Chondrocyte (in vitro differentiated cells): Measurements from ENCODE around the gene CBFA2T2. TPM values are rescaled to one million over a fixed set of nuclear protein-coding genes. Genes with fewer than 3 reads are reported as not detected.

Experiments used
- DNase-seq: peaks from one replicate; pipeline ENCODE4 v3.0.0; 2021; ENCODE audit warnings: mixed read lengths, low spot score
- H3K27ac Mint-ChIP-seq: one replicate; pipeline ENCODE4 v1.8.0; 2021; ENCODE audit warnings: mild to moderate bottlenecking, moderate library complexity, mixed read lengths; ENCODE audit not compliant: unreplicated experiment
- H3K27me3 Mint-ChIP-seq: 2 replicates; pipeline ENCODE4 v1.8.0; 2021; ENCODE audit warnings: low read depth, mixed read lengths
- H3K36me3 Mint-ChIP-seq: 2 replicates; pipeline ENCODE4 v1.8.0; 2021; ENCODE audit warnings: low read depth, mixed read lengths
- H3K4me1 Mint-ChIP-seq: 2 replicates; pipeline ENCODE4 v1.8.0; 2021; ENCODE audit warnings: low read depth, mild to moderate bottlenecking, mixed read lengths
- H3K4me3 Mint-ChIP-seq: one replicate; pipeline ENCODE4 v1.8.0; 2021; ENCODE audit warnings: mild to moderate bottlenecking, moderate library complexity, mixed read lengths; ENCODE audit not compliant: unreplicated experiment
- H3K9me3 Mint-ChIP-seq: 2 replicates; pipeline ENCODE4 v1.8.0; 2021; ENCODE audit warnings: low read depth, mixed read lengths
- CTCF ChIP-seq: fragments of 200-600 bp; sonication (generic); IDR thresholded peaks from 2 replicates; pipeline ENCODE4 v1.5.0; 2021; ENCODE audit warnings: antibody characterized with exemption, mild to moderate bottlenecking, moderate library complexity
- total RNA-seq: library from RNA; stranded (reverse); gene quantifications from 3 replicates; pipeline ENCODE4 v1.2.1, GENCODE V29; 2021

Gene CBFA2T2
- total RNA-seq, 1 donor from 2014 or later: 23.5 TPM

GRCh38 chr20:33668466-33669155, 178.7 kb downstream of the CBFA2T2 start:
- peaks cover 54% of the 10 kb centered on the region for H3K4me1 Mint-ChIP-seq
- DNase-seq: no peak
- H3K4me3 Mint-ChIP-seq: no peak overlapping the region
- no peak overlapping the region for H3K27ac Mint-ChIP-seq
- H3K9me3 Mint-ChIP-seq: no peaks in the 10 kb centered on the region
- no peaks in the 10 kb centered on the region for H3K27me3 Mint-ChIP-seq
- H3K36me3 Mint-ChIP-seq: peaks cover 13% of the 10 kb centered on the region
- TF ChIP-seq CTCF: no peak

GRCh38 chr20:33669224-33669623, 179.3 kb downstream of the CBFA2T2 start:
- Mint-ChIP-seq H3K27me3 (no peaks in the 10 kb centered on the region), H3K4me1 (peaks cover 52% of the 10 kb centered on the region), H3K9me3 (no peaks in the 10 kb centered on the region), H3K4me3 (no peak overlapping the region), H3K36me3 (peaks cover 13% of the 10 kb centered on the region), H3K27ac (no peak overlapping the region)
- DNase-seq: no peak
- no peak for TF ChIP-seq CTCF

- H3K27me3 Mint-ChIP-seq: no peaks in the 10 kb centered on the region
- H3K36me3 Mint-ChIP-seq: peaks cover 13% of the 10 kb centered on the region
- H3K4me1 Mint-ChIP-seq: peaks cover 49% of the 10 kb centered on the region
- H3K9me3 Mint-ChIP-seq: no peaks in the 10 kb centered on the region
- H3K27ac Mint-ChIP-seq: peak overlapping the region; percentile 58
- TF ChIP-seq CTCF: no peak
- no peak for DNase-seq
- H3K4me3 Mint-ChIP-seq: no peak overlapping the region
These were observed 180.2 kb downstream of the CBFA2T2 start for GRCh38 chr20:33669873-33670640.

GRCh38 chr20:33670715-33671499, 181.0 kb downstream of the CBFA2T2 start:
- Mint-ChIP-seq H3K4me1 (peaks cover 56% of the 10 kb centered on the region), H3K4me3 (peak overlapping the region; percentile 10), H3K27ac (no peak overlapping the region), H3K36me3 (peaks cover 13% of the 10 kb centered on the region), H3K9me3 (no peaks in the 10 kb centered on the region), H3K27me3 (no peaks in the 10 kb centered on the region)
- DNase-seq: no peak
- no peak for TF ChIP-seq CTCF
